ENCODE measurements around the gene MCRS1. TPM values are rescaled to one million over a fixed set of nuclear protein-coding genes. Genes with fewer than 3 reads are reported as not detected.

The MCRS1 gene
- total RNA-seq: 68.9 and 78.4 TPM in 2 replicates

GRCh38 chr12:49567611-49568441 is at the start of gene MCRS1:
MCRS1 (minus strand) TSS chr12:49568142; CDS start chr12:49566731, 1,411 bp downstream.

GRCh38 chr12:49605539-49605938 is 37.6 kb upstream of the MCRS1 start, which contains the start of gene FAM186B:
FAM186B (minus strand) TSS chr12:49605639; CDS start chr12:49605477, 162 bp downstream.

GRCh38 chr12:49538510-49539403 is 29.2 kb downstream of the MCRS1 start, which contains the start of gene KCNH3:
KCNH3 (plus strand) TSS chr12:49539030; CDS start chr12:49539417, 387 bp downstream.

Small RNA genes within 50 kb of the gene (small RNA-seq; reads per million reads assigned to genes)
- not detected for gene POLR2KP1
- gene RNU6-834P: not detected

Other genes starting within 250 kb of the MCRS1 start
- 7.8 and 16.5 TPM in 2 replicates for gene TROAP, start 244.9 kb downstream of the MCRS1 start, total RNA-seq
- 0.10 TPM in 1 of 2 replicates, not detected in the other for gene C1QL4, start 231.0 kb downstream of the MCRS1 start, total RNA-seq
- gene DNAJC22, start 221.3 kb downstream of the MCRS1 start, total RNA-seq: 0.29 and 0.65 TPM in 2 replicates
- gene SPATS2, start 200.7 kb downstream of the MCRS1 start, total RNA-seq: 50.6 and 61.0 TPM in 2 replicates
- under 0.01 TPM in 1 of 2 replicates, not detected in the other for gene KCNH3, start 29.1 kb downstream of the MCRS1 start, total RNA-seq
- 0.48 and 0.65 TPM in 2 replicates for gene FAM186B, start 37.5 kb upstream of the MCRS1 start, total RNA-seq
- gene PRPF40B, start 55.4 kb upstream of the MCRS1 start, total RNA-seq: 3.7 and 4.6 TPM in 2 replicates
- gene FMNL3, start 139.3 kb upstream of the MCRS1 start, total RNA-seq: 135 and 136 TPM in 2 replicates
- 376 and 434 TPM in 2 replicates for gene TMBIM6, start 173.4 kb upstream of the MCRS1 start, total RNA-seq